ENCODE results near the gene SLC30A2. TPM values are rescaled to one million over a fixed set of nuclear protein-coding genes. Genes with fewer than 3 reads are reported as not detected.

Gene SLC30A2
- total RNA-seq, 1 donor from 2014 or later, result 0.17 TPM

GRCh38 chr1:26027716-26028489 lies 18.0 kb downstream of the SLC30A2 start:
- no peaks in the 10 kb centered on the region for H3K9me3 Mint-ChIP-seq (ENCODE audit: low read depth)
- H3K4me3 Mint-ChIP-seq (ENCODE audit: low read depth), result no peak overlapping the region
- no peaks in the 10 kb centered on the region for H3K36me3 Mint-ChIP-seq (ENCODE audit: insufficient read depth)
- no peak for DNase-seq (ENCODE audit: low spot score, unreplicated experiment)
- no peak overlapping the region for H3K27ac Mint-ChIP-seq
- H3K27me3 Mint-ChIP-seq, result peaks cover 8% of the 10 kb centered on the region
- peaks cover 3% of the 10 kb centered on the region for H3K4me1 Mint-ChIP-seq (ENCODE audit: low read depth)
- TF ChIP-seq CTCF (IDR thresholded peaks at IDR 0.05; ENCODE audit: unreplicated experiment), result no peak

GRCh38 chr1:26025517-26025916 lies 20.4 kb downstream of the SLC30A2 start:
- no peak for DNase-seq (ENCODE audit: low spot score, unreplicated experiment)
- H3K9me3 Mint-ChIP-seq (ENCODE audit: low read depth), result no peaks in the 10 kb centered on the region
- no peak for TF ChIP-seq CTCF (IDR thresholded peaks at IDR 0.05; ENCODE audit: unreplicated experiment)
- H3K36me3 Mint-ChIP-seq (ENCODE audit: insufficient read depth), result no peaks in the 10 kb centered on the region
- no peak overlapping the region for H3K4me3 Mint-ChIP-seq (ENCODE audit: low read depth)
- peaks cover 8% of the 10 kb centered on the region for H3K4me1 Mint-ChIP-seq (ENCODE audit: low read depth)
- H3K27me3 Mint-ChIP-seq, result peaks cover 3% of the 10 kb centered on the region
- H3K27ac Mint-ChIP-seq, result no peak overlapping the region

- no peaks in the 10 kb centered on the region for H3K36me3 Mint-ChIP-seq (ENCODE audit: insufficient read depth)
- no peaks in the 10 kb centered on the region for H3K9me3 Mint-ChIP-seq (ENCODE audit: low read depth)
- no peak for TF ChIP-seq CTCF (IDR thresholded peaks at IDR 0.05; ENCODE audit: unreplicated experiment)
- H3K27ac Mint-ChIP-seq, result no peak overlapping the region
- peaks cover 8% of the 10 kb centered on the region for H3K4me1 Mint-ChIP-seq (ENCODE audit: low read depth)
- H3K27me3 Mint-ChIP-seq, result peaks cover 6% of the 10 kb centered on the region
- no peak for DNase-seq (ENCODE audit: low spot score, unreplicated experiment)
- H3K4me3 Mint-ChIP-seq (ENCODE audit: low read depth), result no peak overlapping the region
Observed at GRCh38 chr1:26025060-26025459, 20.9 kb downstream of the SLC30A2 start.

- Mint-ChIP-seq H3K4me3 (ENCODE audit: low read depth) (no peak overlapping the region), H3K4me1 (ENCODE audit: low read depth) (peaks cover 8% of the 10 kb centered on the region), H3K9me3 (ENCODE audit: low read depth) (no peaks in the 10 kb centered on the region), H3K36me3 (ENCODE audit: insufficient read depth) (no peaks in the 10 kb centered on the region), H3K27ac (no peak overlapping the region), H3K27me3 (peaks cover 7% of the 10 kb centered on the region)
- no peak for DNase-seq (ENCODE audit: low spot score, unreplicated experiment)
- TF ChIP-seq CTCF (IDR thresholded peaks at IDR 0.05; ENCODE audit: unreplicated experiment), result no peak
Observed at GRCh38 chr1:26023826-26024225, 22.1 kb downstream of the SLC30A2 start.

GRCh38 chr1:26023009-26023408 lies 22.9 kb downstream of the SLC30A2 start:
- Mint-ChIP-seq H3K4me3 (ENCODE audit: low read depth) (no peak overlapping the region), H3K9me3 (ENCODE audit: low read depth) (no peaks in the 10 kb centered on the region), H3K4me1 (ENCODE audit: low read depth) (peaks cover 12% of the 10 kb centered on the region), H3K27ac (no peak overlapping the region), H3K27me3 (peaks cover 11% of the 10 kb centered on the region), H3K36me3 (ENCODE audit: insufficient read depth) (no peaks in the 10 kb centered on the region)
- no peak for TF ChIP-seq CTCF (IDR thresholded peaks at IDR 0.05; ENCODE audit: unreplicated experiment)
- DNase-seq (ENCODE audit: low spot score, unreplicated experiment), result no peak
